ENCODE results near the gene PLEKHD1. TPM values are rescaled to one million over a fixed set of nuclear protein-coding genes. Genes with fewer than 3 reads are reported as not detected.
"Not testable (repeated sequence)": the region's sequence is repeated elsewhere in the genome, so short reads cannot be mapped to it uniquely, and the experiment has no call there.

The PLEKHD1 gene
- total and polyA plus RNA-seq, 2 donors (not counting 1 experiment from before 2014, with no cell fraction given) = 0.12 TPM

GRCh38 chr14:69495341-69495921 lies 10.9 kb downstream of the PLEKHD1 start:
- ChIA-PET CTCF (no interaction called here), POLR2A (no interaction called here)
- Histone ChIP-seq H3K4me3 (ENCODE audit: control extremely low read depth in 1 of 5, extremely low read depth in 1 of 5, insufficient read depth in 1 of 5, low read depth in 2 of 5, low read length in 4 of 5) (no peak overlapping the region), H3K79me2 (ENCODE audit: control insufficient read depth, insufficient read depth, low read length) (no peaks in the 10 kb centered on the region), H4K20me1 (ENCODE audit: control insufficient read depth, insufficient read depth, low read length, poor library complexity, severe bottlenecking) (no peaks in the 10 kb centered on the region), H3K9me3 (ENCODE audit: control extremely low read depth in 1 of 3, control insufficient read depth in 2 of 3, insufficient read depth in 1 of 3, low read length in 2 of 3) (no peaks in the 10 kb centered on the region), H3K36me3 (replicated peaks in 1 of 2; ENCODE audit: control extremely low read depth in 1 of 2, control insufficient read depth in 1 of 2, extremely low read depth in 1 of 2, insufficient read depth in 2 of 2, low read length in 1 of 2) (no peaks in the 10 kb centered on the region), H3K27me3 (replicated peaks in 1 of 4; ENCODE audit: control extremely low read depth in 1 of 4, control insufficient read depth in 3 of 4, insufficient read depth in 4 of 4, low read length in 3 of 4) (peaks cover 0 to 7% (median under 1%) of the 10 kb centered on the region in 4 experiments), H3K4me2 (replicated peaks; ENCODE audit: low read depth, low read length, poor library complexity, severe bottlenecking) (no peak overlapping the region), H3K9ac (ENCODE audit: low read length) (no peak overlapping the region), H3K4me1 (ENCODE audit: control insufficient read depth in 2 of 2, insufficient read depth in 2 of 2, low read length in 2 of 2) (no peaks in the 10 kb centered on the region), H2AFZ (ENCODE audit: insufficient read depth, low read depth, low read length, poor library complexity, severe bottlenecking) (no peak overlapping the region), H3K27ac (ENCODE audit: low read length in 2 of 2) (no peak overlapping the region)
- 91% methylated on average over 5 of the region's 5 CpGs for WGBS (ENCODE audit: insufficient coverage)
- intact Hi-C loops (cut with micrococcal nuclease) = no loop called here
- Mint-ChIP-seq H3K4me1 (no peaks in the 10 kb centered on the region), H3K27me3 (peaks cover 38% of the 10 kb centered on the region), H3K27ac (no peak overlapping the region), H3K9me3 (ENCODE audit: insufficient read depth) (no peaks in the 10 kb centered on the region), H3K4me3 (no peak overlapping the region)
- TF ChIP-seq EZH2 (IDR thresholded peaks at IDR 0.05; ENCODE audit: borderline replicate concordance, insufficient read depth, low read depth, low read length, poor library complexity, severe bottlenecking) = no peak
- no peak for TF ChIP-seq CTCF (IDR thresholded peaks at IDR 0.05)
- no peak for DNase-seq
- ATAC-seq (ENCODE audit: low read depth) = no peak

DNA sequence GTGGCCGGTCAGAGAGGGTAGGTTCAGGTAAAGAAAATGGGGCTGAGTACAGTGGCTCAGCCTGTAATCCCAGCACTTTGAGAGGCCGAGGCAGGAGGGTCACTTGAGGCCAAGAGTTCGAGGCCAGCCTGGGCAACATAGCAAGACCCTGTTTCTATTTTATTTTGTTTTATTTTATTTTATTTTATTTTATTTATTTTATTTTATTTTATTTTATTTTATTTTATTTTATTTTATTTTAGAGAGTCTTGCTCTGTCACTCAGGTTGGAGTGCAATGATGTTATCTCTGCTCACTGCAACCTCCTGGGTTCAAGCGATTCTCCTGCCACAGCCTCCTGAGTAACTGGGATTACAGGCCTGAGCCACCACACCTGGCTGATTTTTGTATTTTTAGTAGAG lies 13.3 kb downstream of the PLEKHD1 start:
- H3K9me3 ChIP-seq (ENCODE audit: control extremely low read depth in 1 of 3, control insufficient read depth in 2 of 3, insufficient read depth in 1 of 3, low read length in 2 of 3); H3K4me3 ChIP-seq (ENCODE audit: control extremely low read depth in 1 of 5, extremely low read depth in 1 of 5, insufficient read depth in 1 of 5, low read depth in 2 of 5, low read length in 4 of 5); H3K27ac Mint-ChIP-seq; H3K4me3 Mint-ChIP-seq; H3K79me2 ChIP-seq (ENCODE audit: control insufficient read depth, insufficient read depth, low read length); CTCF ChIA-PET; H3K4me2 ChIP-seq (replicated peaks; ENCODE audit: low read depth, low read length, poor library complexity, severe bottlenecking); H3K27ac ChIP-seq (ENCODE audit: low read length in 2 of 2); H3K9ac ChIP-seq (ENCODE audit: low read length); H3K4me1 ChIP-seq (ENCODE audit: control insufficient read depth in 2 of 2, insufficient read depth in 2 of 2, low read length in 2 of 2); H3K36me3 ChIP-seq (replicated peaks in 1 of 2; ENCODE audit: control extremely low read depth in 1 of 2, control insufficient read depth in 1 of 2, extremely low read depth in 1 of 2, insufficient read depth in 2 of 2, low read length in 1 of 2); H3K9me3 Mint-ChIP-seq (ENCODE audit: insufficient read depth); H3K4me1 Mint-ChIP-seq; POLR2A ChIA-PET; H4K20me1 ChIP-seq (ENCODE audit: control insufficient read depth, insufficient read depth, low read length, poor library complexity, severe bottlenecking); H2AFZ ChIP-seq (ENCODE audit: insufficient read depth, low read depth, low read length, poor library complexity, severe bottlenecking); DNase-seq; ATAC-seq (ENCODE audit: low read depth); intact Hi-C loops (cut with micrococcal nuclease): not testable (repeated sequence)
- peaks cover 0 to 14% (median 4%) of the 10 kb centered on the region in 4 experiments for H3K27me3 ChIP-seq (replicated peaks in 1 of 4; ENCODE audit: control extremely low read depth in 1 of 4, control insufficient read depth in 3 of 4, insufficient read depth in 4 of 4, low read length in 3 of 4)
- WGBS (ENCODE audit: insufficient coverage) = 86% methylated on average over 2 of the region's 4 CpGs
- H3K27me3 Mint-ChIP-seq = peaks cover 40% of the 10 kb centered on the region

- H3K4me3 ChIP-seq (ENCODE audit: control extremely low read depth in 1 of 5, extremely low read depth in 1 of 5, insufficient read depth in 1 of 5, low read depth in 2 of 5, low read length in 4 of 5); H3K27ac Mint-ChIP-seq; H3K9ac ChIP-seq (ENCODE audit: low read length); H4K20me1 ChIP-seq (ENCODE audit: control insufficient read depth, insufficient read depth, low read length, poor library complexity, severe bottlenecking); H3K79me2 ChIP-seq (ENCODE audit: control insufficient read depth, insufficient read depth, low read length); DNase-seq; H3K4me3 Mint-ChIP-seq; H3K36me3 ChIP-seq (replicated peaks in 1 of 2; ENCODE audit: control extremely low read depth in 1 of 2, control insufficient read depth in 1 of 2, extremely low read depth in 1 of 2, insufficient read depth in 2 of 2, low read length in 1 of 2); H3K9me3 Mint-ChIP-seq (ENCODE audit: insufficient read depth); H3K27ac ChIP-seq (ENCODE audit: low read length in 2 of 2); H3K4me1 Mint-ChIP-seq; H3K4me1 ChIP-seq (ENCODE audit: control insufficient read depth in 2 of 2, insufficient read depth in 2 of 2, low read length in 2 of 2); H3K4me2 ChIP-seq (replicated peaks; ENCODE audit: low read depth, low read length, poor library complexity, severe bottlenecking); H2AFZ ChIP-seq (ENCODE audit: insufficient read depth, low read depth, low read length, poor library complexity, severe bottlenecking); CTCF ChIA-PET; H3K9me3 ChIP-seq (ENCODE audit: control extremely low read depth in 1 of 3, control insufficient read depth in 2 of 3, insufficient read depth in 1 of 3, low read length in 2 of 3); POLR2A ChIA-PET; ATAC-seq (ENCODE audit: low read depth); intact Hi-C loops (cut with micrococcal nuclease): not testable (repeated sequence)
- 90% methylated on average over 4 of the region's 4 CpGs for WGBS (ENCODE audit: insufficient coverage)
- peaks cover 42% of the 10 kb centered on the region for H3K27me3 Mint-ChIP-seq
- H3K27me3 ChIP-seq (replicated peaks in 1 of 4; ENCODE audit: control extremely low read depth in 1 of 4, control insufficient read depth in 3 of 4, insufficient read depth in 4 of 4, low read length in 3 of 4) = peaks cover 0 to 15% (median 5%) of the 10 kb centered on the region in 4 experiments
Observed at GRCh38 chr14:69498286-69498685, 13.8 kb downstream of the PLEKHD1 start.

Measured in B cell (primary cell).